Activated gamma-delta T cell (primary cell): Measurements from ENCODE around the gene NT5DC1.

Experiments used
- DNase-seq: peaks from one replicate; lab custom pipeline; 2025; lab: John Stamatoyannopoulos, UW
- total RNA-seq, 2 donors: gene quantifications; one replicate each; lab custom pipeline; 2026; lab: John Stamatoyannopoulos, UW

NT5DC1 gene
- total RNA-seq: 55.2 to 55.4 reads per million in 2 donors

DNA sequence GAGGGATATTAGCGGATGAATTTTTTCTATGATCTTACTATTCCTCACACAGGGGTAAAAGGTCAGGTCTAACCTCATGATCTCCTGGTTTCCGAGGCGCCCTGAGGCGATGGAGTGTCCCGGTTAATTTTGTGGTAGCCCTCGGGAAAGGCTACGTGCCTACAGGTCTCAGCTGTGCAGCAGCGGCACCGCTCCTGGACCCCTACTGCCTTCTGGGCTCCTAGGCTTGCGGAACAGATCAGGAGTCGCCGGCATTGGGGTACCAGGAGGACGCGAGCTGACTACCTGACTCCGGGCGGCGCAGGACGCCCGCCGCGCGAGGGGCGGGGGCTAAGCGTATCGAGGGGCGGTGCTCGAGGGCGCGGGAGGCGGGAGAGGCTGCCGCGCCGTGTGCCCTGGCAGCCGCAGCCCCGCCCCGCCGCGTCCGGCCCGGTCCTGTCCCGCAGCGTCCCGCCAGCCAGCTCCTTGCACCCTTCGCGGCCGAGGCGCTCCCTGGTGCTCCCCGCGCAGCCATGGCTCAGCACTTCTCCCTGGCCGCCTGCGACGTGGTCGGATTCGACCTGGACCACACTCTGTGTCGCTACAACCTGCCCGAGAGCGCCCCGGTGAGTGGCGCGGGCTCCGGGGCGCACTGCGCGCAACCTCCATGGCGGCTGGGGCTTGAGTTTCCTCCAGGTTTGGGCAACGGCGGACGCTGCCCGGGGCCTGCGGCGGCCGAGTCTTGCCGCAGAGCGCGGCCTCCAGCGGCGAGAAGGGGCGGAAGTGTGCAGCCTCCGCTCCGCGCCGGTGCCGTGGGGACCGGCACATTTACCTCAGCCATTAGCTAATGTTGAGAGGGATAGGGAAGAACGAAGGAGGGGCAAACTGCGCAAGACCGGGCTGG lies at the start of gene NT5DC1:
Gene NT5DC1, plus strand, starts transcription at position 435 of the 883 bp plus-strand sequence. Its CDS starts 78 bp downstream, at position 513.
- peak; percentile 73 for DNase-seq

DNA sequence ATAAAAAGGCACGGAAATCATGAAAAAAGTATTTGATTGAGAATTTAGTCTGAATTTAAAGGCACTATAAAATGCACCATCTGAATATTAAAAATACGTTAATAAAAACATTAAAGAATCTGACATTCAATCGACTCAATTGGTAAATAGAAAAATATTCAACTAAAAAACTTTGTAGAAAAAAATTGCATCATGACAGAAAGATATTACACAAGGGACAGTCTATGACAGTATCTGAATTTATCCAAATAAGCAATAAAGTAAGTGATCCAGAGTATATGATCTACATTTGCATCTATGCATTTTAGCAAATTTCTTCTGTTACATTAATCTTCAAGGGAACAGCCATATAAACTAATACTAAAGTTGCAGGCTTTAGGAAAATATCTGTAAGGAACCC lies 49.4 kb upstream of the NT5DC1 start:
- no peak for DNase-seq

DNA sequence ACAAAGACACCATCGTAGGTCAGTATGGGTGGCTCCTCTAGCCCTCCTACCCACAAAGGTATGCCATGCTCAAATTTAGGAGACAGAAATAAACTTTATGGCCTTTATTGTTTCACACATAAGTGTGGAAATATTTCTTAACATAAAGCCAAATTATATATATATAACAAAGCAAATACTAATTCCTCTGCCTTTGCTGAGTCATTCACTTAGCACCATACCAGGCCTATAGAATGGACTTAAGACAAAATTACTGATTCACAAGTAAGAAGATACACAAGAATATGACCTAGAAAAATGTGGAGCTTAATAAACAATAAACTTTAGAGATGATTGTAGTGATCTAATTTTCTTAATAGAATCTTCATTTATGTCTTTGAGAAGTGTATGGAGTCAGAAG lies 45.1 kb upstream of the NT5DC1 start:
- no peak for DNase-seq

DNA sequence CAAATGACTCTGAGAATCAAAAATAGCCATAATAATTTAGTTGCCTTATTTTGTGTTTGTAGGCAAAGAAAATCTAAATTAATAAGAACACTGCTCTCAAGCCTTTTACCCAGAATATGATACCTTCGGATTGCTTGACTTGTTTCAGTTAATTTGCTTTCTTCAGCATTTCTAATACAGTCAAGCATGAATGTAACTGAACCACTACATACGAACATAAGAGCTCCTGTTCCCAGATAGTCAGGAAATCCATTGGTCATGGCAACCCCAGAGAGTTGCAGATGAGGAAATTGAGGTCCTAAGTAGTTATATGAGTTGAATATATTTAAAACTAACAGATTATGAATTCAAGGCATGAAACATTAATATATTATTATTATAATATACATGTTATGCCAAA lies 42.9 kb upstream of the NT5DC1 start:
- DNase-seq: no peak

DNA sequence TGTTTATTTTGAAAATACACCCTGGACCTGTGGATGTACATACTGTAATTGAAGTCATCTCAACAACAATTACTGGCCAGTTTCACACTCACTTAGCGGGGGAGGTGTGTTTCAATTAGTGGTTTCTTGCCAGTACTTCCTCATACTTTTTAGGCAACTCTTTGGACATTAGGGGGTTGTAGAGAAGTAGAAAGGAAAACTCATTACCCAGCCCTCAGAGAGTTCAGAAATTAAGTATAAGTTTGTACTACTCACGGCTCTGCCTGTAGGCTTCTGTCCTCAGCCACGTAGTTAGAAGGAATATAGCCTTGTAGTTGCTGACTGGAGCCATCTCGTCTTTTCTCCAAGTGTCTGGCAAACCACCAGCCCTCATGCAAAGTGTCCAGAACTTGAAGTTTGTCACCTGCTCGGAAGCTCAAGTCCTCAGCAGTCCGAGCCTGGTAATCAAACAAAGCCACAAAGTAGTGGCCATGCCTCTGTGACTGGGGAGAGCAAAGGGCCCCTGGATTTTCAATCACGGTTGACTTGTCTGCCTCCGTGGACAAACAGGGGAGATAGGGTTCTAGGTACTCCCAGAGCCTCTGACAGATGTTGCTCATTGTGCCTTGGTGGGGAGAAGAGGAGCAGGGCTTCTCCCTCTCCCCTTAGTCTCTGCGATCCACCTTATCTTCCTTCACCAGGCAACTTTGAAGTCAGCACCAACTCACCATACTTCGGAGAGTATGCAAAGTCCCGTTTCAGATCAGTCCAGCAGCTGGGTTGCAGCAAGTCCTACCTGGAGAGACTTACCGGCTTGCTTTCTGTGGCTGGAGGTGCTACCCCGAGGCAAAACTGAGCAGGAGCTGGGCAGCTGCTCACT lies 40.7 kb upstream of the NT5DC1 start:
- no peak for DNase-seq

DNA sequence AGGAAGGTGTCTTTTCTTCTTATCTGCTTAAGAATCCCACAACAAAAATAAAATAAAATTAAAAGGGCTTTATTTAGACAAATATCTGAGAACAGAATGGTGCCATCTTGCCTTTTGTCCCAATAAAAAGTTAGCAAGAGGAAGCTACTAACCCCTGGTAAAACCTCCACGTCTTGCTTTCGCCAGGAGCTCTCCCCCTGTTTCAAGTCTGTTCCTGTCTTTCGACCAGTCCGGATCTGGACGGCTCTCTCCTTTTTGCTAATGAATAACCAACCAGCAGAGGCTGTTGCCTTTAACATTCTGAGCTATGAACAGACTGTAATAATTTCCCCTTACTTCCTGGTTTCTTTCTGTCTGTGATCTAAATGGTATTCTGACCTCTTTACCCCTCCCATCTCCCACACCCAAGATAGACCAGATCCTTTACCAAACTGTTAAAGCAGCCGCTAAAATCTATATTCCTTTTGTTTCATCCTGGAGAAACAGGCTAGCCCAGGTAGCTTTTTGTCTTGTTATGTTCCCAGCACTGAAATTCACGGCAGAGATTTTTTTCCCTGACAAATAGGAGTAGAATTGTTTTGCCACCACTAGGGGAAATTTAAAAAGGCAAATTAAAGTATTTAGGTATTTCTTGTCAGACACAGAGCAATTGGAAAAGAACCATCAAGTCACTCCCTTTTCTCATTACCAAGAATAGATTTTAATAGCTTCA lies 39.9 kb upstream of the NT5DC1 start, which contains the start of gene FRK:
Gene FRK, minus strand, starts transcription at position 320 of the 712 bp plus-strand sequence. CDS start 580 bp downstream, outside the sequence.
- DNase-seq: no peak

DNA sequence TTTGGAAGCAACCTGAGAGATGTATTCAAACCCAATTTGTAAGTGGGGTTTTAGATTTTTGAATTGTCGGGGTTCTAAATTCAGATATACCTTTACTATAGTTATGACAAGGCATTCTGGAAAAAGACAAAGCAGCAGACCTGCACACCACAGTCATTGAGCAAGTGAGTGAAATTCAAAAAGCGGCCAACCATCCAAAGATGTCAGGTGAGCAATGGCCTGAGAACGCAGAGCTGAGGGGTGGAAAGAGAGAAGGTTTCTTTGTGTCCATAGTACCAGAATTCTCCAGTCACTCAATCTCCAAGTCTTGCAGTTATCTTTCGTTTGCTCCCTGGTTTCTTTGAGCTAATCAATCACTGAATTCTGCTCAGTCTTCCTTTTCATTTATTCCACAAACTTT lies 38.2 kb upstream of the NT5DC1 start:
- DNase-seq: no peak

DNA sequence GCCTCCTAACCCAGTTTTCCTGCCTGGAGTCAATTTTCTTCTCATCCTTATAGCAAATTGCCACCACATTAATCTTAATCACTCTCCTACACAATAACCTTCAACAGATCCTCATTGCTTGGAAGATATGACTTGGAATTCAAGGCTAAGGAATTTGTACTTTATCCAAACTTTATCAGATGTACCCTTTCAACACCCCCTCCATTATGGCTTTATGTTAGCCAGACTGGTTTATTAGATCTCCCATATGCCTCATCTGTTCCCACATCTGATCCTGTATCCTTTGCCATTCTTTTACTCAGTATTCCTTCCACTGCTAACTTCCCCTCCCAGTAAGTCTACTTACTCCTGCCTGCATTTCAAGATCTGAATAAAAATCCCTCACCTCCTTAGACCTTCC lies 36.0 kb upstream of the NT5DC1 start:
- no peak for DNase-seq

DNA sequence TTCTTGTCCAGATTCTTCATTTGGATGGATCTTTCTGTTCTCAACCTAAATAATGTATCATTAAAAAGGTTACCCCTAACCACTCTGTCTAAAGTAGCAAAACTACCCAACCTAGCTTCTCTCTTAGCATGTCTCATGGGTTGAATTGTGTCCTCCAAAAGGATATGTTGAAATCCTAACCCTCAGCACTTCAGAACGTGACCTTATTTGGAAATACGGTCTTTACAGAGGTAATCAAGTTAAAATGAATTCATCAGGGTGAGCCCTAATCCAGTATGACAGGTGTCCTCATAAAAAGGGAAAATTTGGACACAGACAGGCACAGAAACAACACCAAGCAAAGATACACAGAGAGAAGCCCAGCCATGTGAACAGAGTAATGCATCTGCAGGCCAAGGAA lies 33.9 kb upstream of the NT5DC1 start:
- no peak for DNase-seq

DNA sequence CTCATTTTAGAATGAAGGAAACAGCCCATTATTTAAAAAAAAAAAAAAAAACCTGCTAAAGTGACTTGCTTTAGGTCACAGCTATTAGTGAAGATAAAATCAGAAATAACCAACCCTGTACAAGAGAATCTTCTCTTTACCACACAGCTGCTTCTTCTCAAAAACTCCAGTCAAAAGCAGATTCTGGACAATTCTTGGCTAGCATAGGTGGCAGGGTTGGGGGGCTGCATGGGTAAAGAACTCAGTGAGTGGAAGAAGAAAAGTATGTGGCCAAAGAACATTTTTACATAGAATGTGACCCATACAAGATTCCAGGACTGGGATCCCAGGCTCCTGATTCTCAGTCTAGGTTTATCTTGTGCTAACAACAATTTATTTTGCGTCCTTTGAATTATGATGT lies 30.6 kb upstream of the NT5DC1 start:
- no peak for DNase-seq

DNA sequence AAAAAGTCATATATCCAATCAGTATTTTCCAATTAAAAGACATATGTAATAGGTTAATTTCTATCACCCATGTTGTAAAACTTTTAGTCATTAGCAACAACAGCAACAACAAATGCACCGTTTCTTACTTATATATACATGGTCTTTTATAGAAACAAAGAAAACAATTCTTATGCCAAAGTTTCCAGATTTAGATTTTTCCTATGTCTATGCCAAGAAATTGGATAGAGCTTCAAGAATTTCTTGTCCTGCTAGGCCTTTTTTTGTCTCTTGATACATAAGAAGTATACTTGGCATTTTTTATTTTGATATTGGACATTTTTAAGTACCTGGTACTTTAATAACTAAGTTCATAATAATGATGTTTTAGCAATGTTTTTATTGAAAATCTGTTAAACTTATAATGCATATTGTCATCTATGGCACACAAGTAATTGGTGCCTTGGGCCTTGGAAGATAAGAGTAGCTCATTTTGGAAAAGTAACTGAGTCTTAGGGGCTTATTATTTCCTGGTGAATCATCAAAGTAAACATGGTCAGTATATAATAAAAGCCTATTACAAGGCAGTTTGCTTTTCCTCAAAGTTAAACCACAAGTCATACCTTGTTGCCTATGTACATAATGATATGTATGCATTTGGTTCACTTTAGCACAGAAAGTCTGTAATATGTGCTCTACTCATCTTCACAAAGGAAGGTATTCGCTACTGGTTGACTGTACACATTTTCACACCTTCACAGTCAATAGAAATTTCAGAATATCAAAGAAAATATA lies 29.9 kb upstream of the NT5DC1 start:
- DNase-seq: no peak

DNA sequence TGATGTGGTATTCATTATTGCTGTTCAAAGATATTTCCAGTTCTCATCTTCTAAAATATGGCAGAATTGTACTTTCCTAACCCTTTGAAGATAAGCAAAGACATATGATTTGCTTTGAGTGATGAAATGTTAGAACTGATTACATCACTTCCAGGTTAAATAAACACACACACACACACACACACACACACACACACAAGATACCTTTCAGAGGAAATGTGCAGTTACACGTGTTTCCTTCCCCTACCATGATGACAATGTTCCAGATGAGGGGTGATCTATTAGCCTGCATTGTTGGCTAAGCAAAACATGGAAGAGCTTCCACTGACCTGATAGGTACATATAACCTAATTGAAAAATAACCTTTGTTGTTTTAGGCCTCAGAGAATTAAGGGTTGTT lies 28.3 kb upstream of the NT5DC1 start:
- DNase-seq: no peak

DNA sequence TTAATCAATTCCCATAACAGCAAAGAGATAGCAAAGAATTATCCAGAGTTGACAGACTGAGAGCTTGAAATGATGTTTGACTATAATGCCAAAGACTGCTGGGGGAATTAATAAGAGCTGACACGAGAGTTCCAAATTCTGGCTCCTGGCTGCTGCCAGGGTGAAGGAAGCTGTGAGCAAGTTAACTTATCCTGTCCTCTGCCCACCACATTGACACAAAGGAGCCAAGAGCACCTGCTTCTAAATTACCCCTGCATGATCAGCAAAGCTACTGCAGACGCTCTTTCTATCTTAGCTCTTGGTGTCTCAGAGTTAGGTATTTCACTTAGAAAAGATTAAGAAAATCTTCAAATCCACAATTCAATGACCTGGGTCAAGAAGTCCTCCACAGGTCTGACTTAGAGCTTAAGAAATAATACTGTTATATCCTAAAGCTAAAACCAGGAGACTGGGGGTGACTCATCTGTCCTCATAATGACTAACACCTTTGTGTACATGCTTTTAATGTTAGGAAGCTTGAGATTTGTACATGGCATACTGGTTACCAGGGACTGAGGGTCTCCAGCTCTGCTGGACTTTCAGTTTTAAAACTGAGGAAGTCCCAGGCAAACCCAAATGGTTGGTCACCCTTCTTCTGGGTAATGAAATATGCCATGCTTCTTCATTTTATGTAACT lies 26.8 kb upstream of the NT5DC1 start:
- no peak for DNase-seq

DNA sequence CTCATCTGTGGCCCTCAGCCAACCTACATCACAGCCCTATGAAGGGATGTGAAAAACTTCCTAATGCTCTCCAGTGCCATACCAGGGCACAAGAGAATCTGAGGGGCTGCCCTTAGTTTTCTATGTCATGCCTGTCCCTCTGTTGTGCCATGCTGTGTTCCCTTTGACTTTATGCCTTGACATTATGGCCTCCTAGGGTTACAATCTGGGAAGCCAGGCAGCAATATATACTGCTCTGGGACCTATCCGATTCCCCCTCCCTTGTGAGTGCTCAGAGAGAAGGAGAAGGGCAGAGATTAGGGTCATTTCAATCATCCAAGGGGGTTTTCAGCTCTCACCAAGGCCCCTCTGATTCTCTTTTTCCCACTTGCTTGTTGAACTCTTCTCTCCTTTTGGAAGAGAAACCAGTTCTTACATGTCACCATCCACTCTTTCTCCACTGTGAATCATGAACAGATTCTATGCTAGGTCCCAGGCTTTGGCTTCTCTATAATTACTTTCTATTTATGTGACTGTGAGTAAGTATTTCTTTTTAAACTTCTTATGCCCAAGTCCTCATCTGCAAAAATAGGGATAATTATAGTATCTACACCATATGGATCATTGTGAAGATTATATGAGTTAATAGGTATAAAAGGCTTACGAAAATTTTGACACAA lies 25.8 kb upstream of the NT5DC1 start:
- no peak for DNase-seq

DNA sequence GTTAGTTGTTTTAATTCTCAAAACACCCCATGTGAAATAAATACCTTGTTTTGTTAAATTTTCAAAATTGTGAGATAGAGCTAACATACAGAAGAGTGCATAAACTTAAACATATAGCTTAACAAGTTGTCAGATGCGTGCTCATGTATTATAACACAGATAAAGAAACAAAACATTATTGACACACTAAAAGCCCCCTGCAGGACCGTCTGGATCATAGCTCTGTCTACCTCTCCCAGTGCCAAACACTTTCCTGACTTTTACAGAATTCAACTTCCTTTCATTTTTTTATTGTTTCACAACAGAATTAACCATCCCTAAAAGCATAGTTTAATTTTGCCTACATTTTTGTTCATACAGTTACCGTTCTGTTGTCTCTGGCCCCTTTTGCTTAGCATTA lies 22.1 kb upstream of the NT5DC1 start:
- DNase-seq: no peak

DNA sequence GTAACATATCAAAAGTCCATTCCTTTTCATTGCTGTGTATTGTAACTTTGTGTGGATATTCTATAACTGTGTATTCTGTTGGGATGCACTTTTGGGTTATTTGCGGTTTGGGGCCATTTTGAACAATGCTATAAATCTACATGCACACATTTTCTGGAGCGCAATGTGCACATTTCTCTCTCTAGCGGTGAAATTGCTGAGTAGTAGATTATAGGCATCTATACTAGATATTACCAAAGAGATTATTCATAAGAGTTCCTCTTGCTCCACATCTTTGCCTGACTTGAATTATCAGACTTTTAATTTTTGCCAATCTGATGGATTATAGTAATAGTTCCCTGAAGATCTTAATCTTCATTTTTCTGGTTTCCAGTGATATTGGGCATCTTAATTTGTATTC lies 21.7 kb upstream of the NT5DC1 start:
- no peak for DNase-seq

DNA sequence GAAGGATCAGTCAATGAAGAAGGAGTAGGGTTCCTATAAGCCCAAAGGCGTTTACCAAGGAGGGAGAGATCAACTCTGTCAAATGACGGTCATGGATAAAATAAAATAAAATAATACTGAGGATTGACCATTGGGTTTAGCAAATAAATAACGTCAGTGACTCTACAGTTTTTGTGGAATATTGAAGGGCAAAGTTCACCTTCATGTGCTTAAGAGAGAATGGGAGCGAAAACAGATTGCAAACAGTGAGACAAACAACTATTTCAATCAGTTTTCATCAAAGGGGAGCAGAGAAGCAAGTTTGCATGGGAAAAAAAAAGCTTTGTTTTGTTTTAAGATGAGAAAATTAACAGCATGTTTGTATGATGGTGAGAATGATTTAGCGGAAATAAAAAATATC lies 17.6 kb upstream of the NT5DC1 start:
- DNase-seq: no peak

DNA sequence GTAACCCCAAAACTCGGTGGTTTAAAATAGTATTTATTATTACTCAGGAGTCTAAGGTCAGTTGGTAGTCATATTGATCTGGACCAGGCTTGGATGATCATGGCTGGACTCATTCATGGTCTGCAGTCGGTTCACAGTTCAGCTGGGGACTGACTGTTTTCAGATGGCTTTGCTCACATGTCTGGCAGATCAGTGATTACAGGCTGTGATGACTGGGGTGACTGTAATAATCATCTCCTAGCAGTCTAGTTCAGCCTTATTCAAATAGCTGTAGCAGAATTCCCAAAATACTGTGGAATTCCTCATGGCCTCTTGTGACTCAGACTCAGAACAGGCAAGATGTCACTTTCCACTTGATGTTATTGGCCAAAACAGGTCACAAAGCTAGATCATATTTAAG lies 16.4 kb upstream of the NT5DC1 start:
- no peak for DNase-seq

DNA sequence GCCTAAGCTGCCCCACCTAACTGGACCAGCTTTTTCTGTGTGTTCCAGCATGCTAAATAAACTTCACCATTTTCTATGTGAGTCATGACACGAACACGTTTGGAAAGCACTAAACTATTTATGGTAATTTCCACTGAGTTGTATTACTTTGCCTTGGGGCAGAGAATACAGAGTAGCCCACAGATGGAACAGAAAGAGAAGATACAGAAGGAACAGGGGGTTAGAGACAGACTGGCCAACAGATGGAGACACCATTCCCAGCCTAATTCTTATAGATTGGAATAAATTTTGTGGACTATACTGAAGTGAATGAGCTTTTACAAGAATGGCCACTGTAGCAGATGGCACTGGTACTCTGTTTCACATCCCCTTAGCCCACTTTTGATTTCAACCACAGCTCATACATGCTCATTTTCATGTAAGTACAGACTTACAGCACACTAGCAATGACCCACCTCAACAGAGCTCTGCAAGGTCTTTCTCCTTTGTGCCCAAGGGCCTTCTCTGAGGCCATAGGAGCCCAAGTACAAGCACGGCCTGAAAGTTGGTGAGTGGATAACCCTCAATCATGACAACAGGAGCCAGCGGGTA lies 13.1 kb upstream of the NT5DC1 start:
- no peak for DNase-seq

DNA sequence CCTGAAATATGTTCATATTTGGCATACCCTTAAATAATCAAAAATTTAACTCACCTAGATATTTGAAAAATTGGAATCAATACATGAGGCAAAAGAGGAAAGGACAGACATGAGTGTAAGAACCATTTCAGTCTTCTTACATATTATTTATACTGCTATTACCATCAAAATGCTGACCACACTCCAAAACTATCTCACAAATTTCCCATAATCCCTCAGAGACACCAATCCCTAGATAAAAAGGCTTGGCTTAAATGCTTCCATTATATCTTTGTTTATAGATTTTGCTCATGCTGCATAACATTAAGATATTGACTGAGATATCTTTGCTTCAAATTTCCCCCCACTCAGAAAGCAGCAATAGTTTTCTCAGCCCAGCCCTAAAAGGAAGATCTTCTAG lies 11.7 kb upstream of the NT5DC1 start:
- no peak for DNase-seq
